PC-3 (cell line): ENCODE measurements around the gene PRDX5.

ENCODE experiments used
- CTCF ChIP-seq: fragments of 300-600 bp; sonication (generic); conservative IDR thresholded peaks from 2 replicates; pipeline ENCODE4 v1.5.1; 2017; ENCODE audit warnings: antibody characterized with exemption, low read depth, mild to moderate bottlenecking, low read length
- EZH2phosphoT487 ChIP-seq: fragments of 300-600 bp; sonication (generic); IDR thresholded peaks from 2 replicates; pipeline ENCODE4 v1.6.1; 2018; ENCODE audit warnings: mild to moderate bottlenecking, antibody characterized with exemption, low read length, borderline replicate concordance

GRCh38 chr11:64296236-64296635, 21.7 kb upstream of the PRDX5 start:
- TF ChIP-seq CTCF = no peak
- TF ChIP-seq EZH2phosphoT487 = no peak
